PC-9 (cell line): ENCODE results near the gene GPR152.
"Not testable (repeated sequence)": the region's sequence is repeated elsewhere in the genome, so short reads cannot be mapped to it uniquely, and the experiment has no call there.

Source experiments
- CTCF ChIP-seq: fragments of 200-600 bp; sonication (generic); conservative IDR thresholded peaks from 2 replicates; pipeline ENCODE4 v1.6.1; 2017; ENCODE audit warnings: mixed run types, antibody characterized with exemption, mild to moderate bottlenecking, moderate library complexity
- EZH2 ChIP-seq: fragments of 200-600 bp; sonication (generic); IDR thresholded peaks from 2 replicates; pipeline ENCODE4 v1.8.0; 2017; ENCODE audit warnings: antibody characterized with exemption, low read depth

GRCh38 chr11:67465530-67465929 is 13.0 kb upstream of the GPR152 start:
- not testable (repeated sequence) for TF ChIP-seq CTCF, EZH2
